ENCODE measurements around the gene DNALI1.
"Not testable (repeated sequence)": the region's sequence is repeated elsewhere in the genome, so short reads cannot be mapped to it uniquely, and the experiment has no call there.

DNALI1 gene

DNA sequence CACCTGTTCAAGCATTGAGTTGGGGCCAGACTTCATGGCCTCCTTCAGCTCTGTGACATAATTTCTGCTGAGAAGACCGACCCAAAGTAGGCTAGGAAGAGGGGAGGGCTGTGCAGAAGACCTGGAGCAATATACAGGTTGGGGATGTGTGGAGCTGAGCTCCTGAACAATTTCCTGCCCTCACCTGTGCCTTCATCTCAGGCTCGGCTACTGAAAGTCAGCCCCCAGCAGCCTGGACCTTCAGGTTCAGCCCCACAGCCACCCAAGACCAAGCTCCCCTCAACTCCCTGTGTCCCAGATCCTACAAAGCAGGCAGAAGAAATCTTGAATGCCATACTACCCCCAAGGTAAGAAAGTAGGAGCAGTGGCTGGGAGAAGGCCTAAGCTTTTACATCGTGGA lies 662 bp downstream of the DNALI1 start:
- no peak for DNase-seq

DNA sequence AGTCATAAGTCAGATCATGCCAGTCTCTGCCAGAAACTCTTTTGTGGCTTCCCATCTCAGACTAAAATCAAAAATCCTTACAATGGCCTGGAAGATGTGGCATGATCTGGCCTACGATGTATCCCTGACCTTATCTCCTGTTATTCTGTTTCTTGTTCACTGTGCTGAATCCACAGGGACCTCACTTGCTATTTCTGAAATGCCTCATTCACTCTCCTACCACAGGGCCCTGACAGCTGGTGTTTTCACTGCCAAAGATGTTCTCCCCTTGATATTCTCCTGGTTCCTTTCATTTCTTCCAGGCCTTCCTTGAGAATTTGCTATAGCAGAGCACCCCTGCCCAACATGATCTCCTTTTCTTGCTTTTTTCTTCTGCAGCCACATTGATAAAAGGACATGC lies 1.7 kb downstream of the DNALI1 start:
- DNase-seq, result no peak

DNA sequence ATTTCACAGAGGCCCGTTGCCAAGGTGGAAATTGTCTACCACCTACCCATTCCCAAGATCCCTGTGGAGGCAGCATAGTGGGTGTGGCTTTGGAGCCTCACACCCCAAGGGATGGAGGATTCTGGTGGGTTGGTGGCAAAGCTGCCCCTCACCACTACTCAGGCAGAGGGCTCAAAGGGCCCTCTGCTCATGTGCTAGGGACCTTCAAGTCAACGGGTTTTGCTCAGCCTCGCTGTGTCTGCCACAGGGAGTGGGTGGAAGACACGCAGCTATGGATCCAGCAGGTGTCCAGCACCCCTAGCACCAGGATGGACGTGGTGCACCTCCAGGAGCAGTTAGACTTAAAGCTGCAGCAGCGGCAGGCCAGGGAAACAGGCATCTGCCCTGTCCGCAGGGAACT lies 2.3 kb downstream of the DNALI1 start:
- no peak for DNase-seq

DNA sequence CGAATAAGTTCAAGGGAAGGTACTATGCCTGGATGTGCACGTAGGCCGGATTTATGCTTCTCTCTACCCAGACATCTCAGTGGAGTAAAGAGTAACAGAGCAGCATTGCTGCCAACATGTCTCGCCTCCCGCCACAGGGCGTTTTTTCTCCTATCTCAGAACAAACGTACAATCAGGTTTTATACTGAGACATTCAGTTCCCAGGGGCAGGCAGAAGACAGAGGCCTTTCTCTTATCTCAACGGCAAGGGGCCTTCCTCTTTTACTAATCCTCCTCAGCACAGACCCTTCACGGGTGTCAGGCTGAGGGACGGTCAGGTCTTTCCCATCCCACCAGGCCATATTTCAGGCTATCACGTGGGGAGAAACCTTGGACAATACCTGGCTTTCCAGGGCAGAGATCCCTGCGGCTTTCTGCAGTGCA lies 3.2 kb downstream of the DNALI1 start:
- DNase-seq, result not testable (repeated sequence)

DNA sequence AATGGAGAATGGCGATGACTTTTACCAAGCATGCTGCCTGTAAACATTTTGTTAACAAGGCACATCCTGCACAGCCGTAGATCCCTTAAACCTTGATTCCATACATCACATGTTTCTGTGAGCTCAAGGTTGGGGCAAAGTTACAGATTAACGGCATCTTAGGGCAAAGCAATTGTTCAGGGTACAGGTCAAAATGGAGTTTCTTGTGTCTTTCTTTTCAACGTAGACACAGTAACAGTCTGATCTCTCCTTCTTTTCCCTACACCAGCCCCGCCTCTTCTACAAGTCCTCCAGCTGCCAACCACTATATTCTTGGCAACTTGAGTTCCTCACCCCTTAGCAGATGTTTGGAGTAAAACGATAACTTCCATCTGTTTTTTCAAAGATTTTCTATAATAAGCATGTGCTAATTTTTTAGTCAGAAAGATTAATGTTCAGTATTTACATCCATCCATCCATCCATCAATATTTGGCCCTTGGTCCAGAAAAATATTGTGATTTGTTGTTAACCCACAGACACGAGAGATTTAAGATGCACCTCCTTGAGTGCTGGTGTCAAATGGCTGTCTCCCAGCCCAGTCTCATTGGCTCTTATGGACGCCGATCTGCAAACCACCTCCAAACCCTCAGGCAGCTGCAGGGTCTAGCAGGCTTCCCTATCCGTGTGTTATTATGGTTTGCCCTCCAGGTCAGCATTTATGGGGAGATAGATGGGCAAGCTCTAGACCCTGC lies 3.8 kb downstream of the DNALI1 start:
- DNase-seq, result no peak

DNA sequence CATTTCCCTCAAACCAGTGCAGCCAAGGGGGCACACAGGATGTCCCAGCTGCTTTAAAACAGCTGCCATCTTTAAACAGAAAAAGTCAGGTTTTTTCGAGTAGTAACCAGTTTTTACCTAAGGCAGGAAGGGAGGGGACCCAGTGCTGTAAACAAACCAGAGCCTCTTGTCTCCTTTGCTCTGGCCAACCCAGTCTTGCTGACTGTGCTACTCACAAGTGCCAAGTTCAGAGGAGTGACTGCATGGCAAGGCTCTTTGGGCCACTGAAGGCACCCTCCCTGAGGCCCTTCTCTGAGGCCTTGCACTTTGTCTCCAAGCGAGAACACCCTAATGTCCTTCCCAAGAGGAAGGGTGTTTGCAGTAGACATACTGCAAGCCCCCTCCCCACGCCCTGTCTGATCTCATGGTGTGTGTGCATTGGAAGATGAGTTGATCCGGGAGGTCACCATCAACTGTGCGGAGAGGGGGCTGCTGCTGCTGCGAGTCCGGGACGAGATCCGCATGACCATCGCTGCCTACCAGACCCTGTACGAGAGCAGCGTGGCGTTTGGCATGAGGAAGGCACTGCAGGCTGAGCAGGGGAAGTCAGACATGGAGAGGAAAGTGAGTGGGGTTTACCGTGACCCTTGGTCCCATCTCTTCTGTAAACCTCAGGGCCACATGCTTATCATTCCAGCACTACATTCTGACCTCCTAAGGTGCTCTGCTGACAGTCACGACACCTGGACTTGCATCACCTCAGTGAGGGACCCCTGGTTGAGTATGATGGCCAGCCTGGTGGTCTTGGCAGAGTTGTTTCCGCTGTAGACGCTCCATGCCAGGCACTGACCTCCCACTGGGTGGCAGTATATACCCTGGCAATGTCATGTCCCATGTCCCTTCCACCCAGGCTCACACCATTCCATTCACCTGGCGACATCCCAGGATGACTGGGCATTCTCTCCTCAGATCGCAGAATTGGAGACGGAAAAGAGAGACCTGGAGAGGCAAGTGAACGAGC lies 4.7 kb downstream of the DNALI1 start:
- DNase-seq, result no peak

DNA sequence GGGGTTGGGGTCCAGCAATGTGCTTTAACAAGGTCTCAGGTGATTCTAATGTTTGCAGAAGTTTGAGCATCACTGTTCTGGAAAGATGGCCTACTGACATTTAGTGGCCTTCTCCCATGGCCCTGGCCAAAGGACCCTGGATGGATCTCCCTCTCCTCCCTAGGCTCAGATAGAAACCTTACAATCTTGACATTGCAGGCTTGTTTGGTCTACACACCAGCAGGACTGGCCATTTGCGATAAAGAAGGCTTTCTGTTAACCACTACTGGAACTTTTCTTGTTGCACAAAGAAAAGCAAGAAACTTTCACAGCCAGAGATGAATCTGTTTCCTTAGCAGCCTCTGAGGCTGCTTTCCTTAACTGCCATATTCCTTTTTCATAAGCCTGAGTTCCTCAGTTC lies 6.2 kb downstream of the DNALI1 start:
- DNase-seq, result no peak

DNA sequence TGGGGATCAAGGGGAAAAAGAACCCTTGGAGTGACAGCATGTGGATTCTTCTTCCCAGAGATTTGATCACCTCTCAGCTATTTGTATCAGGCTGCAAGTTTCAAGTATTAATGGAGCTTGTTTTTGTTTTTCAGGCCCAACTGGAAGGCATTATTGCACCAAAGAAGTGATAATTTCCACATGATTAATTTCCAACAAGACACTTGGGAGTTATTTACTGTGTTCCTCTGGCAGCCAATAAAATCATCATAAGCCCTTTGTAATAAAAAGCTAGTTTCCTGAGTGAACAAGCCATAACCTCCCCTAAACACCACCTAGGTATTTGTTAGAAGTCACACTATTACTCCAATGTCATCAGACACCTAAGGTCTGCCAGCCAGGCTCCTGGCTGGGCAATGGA lies 8.2 kb downstream of the DNALI1 start:
- no peak for DNase-seq

DNA sequence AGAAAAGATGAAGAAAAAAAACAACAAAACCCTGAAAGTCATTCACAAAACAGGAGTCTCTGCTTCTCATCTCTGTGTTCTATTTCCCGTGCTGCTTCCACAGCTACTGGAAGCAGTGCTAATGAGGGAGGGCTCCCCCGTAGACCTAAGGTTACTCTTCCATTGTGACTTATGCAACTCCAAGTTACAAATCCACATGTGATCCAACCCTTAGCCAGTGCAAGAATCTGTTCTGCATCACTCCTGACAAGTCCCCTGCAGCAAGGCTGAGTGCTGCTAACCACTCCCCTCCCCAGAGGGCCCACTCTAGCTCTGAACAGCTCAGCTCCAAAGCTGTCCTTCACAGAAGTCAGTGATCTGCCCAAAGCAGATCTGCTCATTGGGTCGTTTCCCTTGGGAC lies 10.3 kb downstream of the DNALI1 start:
- DNase-seq, result no peak

DNA sequence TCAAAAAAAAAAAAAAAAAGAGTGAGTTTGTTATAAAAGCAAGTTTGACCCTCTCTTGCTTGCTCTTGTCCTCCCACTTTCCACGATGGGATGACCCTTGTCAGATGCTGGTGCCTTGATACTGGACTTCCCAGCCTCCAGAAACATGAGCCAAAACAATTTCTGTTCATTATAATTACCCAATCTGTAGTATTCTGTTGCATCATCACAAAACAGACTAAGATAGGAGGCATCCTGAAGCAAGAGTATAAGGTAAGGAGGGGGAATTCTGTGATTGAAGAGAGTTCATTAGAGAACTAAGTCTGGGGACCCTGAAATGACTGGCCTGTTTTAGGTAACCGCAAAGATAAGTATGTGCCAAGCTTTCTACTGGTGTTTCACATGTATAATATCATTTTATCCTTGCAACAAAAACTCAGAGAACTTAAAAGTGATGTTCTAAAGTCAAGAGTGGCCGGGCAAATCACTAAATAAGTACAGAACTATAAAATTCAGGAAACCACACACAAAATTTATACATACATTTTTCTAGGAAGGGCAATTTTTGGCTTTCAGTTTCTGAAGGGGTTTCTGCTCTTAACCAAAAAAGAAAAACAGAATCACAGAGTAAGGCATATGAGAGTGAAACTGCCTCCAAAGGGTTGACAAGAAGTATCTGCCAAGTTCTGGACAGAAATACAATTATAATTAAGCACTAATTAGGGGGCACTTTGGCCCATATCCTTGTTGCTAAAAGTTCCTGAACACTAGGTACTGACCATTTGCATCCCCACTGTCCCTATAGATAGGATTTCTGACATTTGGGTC lies 14.0 kb downstream of the DNALI1 start:
- DNase-seq, result no peak

DNA sequence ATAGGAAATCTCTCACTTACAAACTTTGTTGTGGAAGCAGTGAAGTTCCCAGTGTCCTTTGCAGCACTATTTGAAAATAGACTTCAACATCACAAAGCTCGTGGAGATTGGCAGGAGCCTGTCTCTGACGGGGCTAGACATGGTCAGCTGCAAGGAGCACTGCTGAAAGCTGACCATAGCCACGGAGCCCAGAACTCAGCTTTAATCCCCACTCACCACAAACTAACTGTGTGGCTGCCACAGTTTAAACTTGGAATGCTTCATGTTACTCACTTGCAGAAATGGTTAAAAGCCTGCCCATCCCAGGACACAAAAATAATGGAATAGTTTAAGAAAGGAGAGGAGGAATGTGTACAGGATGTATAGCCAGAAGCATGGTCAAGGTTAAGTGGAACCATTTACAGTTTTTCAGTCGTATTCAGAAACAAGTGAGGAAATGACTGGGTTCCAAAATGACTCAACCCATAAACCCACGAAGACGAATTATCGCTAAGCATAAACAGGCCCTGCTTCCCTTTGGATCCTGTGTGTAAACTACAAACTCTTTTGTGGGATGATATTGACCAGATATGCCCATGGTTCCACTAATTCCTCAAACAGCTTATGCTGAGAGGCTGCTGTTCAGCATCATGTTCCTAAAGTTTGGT lies 18.2 kb downstream of the DNALI1 start:
- DNase-seq, result no peak

DNA sequence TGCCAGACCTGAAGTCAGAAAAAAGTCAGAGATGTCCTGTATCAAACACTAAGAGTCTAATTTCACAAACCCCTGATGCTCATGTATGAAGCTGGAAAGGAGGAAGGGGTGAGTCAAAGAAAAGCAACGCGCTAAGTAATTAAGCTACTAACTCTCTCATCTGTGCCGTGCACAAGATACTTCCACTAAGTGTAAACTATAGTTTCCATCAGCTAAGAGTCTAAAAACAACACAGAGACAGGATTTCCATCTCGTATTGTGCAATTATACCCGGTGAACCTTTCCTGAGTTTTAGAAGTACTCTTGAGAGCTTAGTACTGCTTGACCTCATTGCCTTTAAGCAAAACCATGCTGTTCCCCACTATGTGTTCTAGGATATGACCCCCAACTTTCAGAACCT lies 19.0 kb downstream of the DNALI1 start:
- no peak for DNase-seq

DNA sequence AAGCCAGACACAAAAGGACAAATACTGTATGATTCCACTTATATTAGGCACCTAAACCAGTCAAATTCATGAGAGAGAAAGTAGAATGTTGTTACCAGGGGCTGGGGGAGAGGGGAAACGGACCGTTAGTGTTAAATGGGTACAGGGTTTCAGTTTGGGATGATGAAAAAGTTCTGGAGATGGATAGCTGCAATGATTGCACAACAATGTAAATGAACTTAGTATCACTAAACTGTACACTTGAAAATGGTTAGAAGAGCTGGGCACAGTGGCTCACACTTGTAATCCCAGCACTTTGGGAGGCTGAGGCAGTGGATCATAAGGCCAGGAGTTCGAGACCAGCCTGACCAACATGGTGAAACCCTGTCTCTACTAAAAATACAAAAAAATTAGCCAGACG lies 27.8 kb downstream of the DNALI1 start:
- not testable (repeated sequence) for DNase-seq

DNA sequence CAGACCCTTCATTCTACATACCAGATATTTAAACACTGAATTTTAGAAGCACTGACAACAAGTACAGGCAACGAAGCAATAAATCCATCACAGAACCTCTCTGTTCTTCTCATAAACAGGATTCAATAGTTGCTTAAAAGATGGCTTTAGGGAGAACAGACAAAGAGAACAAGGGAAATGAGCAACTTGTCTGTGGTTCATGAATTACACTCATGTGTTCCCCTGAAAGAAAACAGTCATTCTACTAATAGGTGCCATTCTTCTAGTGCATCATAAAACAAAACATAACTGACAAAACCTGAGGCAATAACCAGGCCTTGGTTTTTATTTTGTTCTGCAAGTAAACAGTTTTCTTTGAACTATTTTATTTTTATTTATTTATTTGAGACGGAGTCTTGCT lies 32.2 kb downstream of the DNALI1 start:
- no peak for DNase-seq

DNA sequence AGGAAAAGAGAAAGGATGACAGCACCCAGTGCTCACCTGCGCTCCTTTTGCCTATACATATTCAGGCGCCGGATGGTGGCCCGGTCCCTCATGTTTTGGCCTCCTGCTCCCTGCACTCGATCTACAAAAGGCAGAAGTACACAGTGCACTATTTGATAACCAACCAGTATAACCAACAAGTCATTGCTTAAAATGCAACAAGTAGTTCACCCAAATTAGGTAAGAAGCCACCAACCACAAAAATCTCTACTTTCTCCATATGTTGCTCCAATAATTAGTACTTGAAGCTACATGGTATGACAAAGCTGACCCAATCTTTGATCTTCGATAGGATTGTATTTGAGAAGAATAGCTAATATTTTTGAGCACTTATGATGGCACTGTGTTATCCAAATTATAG lies 37.0 kb downstream of the DNALI1 start:
- no peak for DNase-seq

DNA sequence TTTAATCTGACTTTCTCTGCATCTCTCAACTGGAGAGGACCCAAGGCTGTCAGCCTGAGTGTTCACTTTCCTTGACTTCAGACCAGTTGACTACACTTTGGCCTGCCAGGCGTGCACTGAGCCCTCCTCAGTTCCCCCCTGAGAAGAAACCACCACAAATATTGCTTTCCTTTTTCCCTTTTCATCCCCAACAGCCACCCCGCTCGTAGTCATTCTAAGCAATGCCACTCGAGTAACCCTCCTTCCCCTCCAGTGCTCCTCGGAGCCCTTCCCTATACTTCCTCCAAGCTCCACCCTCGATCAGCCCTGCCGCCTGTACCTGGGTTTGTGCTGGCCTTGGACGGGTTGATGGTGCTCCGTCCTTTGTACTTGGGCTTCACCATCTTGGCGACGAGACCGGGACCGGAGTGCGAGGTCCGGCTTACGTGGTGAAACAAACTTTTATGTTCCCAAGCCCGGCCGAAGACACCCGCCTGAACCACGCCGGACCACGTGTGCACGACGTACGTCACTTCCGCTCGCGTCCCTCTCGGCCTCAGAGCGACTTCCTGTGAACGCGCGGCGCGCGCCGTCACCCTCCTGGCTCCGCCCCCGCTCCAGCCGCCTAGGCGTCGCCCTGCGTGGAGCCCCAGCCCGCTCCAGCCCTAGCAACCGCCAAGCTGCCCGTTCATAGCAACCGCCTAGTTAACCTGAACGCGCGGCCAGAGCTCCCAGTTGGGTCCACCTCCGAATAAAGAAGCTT lies 38.9 kb downstream of the DNALI1 start, which contains the start of gene GNL2:
Gene GNL2, minus strand, starts transcription at position 498 of the 742 bp plus-strand sequence. Its CDS starts 115 bp downstream, at position 383.
- DNase-seq, result peak; percentile 82

DNA sequence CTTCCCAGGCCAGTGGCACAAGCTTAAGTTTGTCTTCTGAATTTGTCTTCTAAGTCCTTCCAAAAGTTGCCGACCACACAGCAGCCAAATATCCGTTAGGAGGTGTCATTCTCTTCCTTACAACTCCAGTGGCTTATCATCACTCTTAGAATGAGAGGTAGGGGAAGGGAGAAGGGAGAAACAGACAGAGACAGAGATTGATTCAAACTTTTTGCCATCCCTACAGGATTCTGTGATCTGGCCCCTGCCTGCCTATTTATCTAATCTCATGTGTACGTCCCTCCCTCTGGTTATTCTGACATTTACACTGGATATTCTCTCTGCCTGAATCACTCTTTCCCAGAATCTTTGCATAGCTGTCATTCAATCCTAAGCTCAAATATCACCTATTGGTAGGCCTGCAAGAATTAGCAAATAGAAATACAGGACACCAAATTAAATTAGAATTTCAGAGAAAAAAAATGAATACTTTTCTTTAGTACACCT lies 39.5 kb downstream of the DNALI1 start:
- DNase-seq, result no peak

DNA sequence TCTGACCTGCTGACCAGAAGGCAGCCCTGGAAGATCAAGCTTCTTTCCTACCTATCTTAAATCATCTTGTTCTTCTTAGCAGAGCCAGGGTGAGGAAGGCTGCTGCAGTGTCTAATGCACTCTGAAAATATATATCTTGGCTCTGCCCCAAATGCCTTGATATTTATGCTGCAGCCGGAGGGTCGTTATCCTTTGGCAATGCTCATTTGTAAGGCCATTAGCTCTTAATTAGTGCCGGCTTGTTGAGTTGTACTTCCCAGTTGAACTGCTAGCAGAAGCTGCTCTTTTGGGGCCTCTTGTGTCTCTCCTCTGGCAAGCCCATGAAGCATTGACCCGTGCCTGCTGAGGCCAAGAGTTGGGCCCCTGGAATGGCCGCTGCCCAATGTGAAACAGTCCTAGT lies 43.2 kb downstream of the DNALI1 start:
- no peak for DNase-seq

DNA sequence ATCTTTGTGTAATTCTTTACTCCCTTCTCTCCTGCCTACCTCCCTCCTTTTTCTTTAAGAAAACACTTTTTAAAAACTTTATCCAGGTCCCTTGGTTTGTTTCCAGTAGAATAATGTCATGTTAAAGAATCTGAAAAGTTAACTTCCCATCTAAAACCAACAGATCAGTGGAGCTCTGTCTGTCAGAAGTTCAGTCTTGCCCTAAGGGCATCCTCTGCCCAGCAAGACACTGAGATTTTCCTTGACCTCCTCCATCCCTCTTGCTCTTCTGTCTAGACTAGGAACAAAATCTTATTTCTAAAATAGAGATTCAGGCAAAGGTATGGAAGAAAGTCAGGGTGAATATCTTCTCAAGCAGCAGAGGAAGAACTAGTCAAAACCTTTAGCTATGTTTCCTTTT lies 44.7 kb downstream of the DNALI1 start:
- no peak for DNase-seq

DNA sequence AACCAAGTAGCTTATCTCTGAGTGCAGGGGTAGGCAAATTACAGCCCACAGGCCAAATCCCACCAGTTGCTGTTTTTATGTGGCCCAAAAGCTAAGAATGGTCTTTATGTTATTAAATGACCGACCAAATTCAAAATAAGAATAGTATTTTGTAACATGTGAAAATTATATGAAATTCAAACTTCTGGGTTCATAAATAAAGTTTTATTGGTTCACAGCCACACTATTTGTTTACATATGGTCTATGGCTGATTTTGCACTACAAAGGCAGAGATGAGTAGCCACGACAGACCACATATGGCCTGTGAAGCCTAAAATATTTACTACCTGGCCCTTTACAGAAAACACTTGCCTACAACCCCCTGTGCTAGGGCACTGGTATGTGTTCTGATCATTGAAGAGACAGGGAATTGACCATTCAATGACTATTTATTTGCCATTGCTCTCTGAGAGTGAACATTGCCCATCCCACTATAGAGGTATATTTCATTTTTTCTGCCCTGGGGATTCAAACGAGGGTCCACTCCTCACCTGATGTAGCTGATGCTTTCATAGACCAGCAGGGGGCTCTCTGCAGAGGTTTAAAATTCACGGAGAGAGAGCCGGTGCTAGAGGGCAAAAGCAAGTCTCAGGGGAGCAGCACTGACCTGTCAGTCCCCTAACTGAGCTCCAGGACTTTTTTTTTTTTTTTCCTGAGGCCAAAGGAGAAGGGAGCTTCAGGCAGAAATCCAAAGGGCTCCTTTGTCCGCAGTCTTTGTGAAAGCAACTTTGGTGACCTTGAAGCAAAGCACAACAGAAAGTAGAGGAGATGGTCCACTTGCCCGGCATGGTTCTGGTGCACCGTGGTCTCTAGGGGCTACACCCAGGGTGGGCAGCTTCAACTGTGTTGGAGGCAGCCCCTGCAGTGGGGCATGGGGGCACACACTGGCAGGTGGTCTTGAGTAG lies 46.3 kb downstream of the DNALI1 start:
- DNase-seq, result no peak
